ENCODE data around the gene NFATC2.
"Not testable (repeated sequence)": the region's sequence is repeated elsewhere in the genome, so short reads cannot be mapped to it uniquely, and the experiment has no call there.

NFATC2 gene

GRCh38 chr20:51469046-51469445 is 73.5 kb downstream of the NFATC2 start:
- DNase-seq = no peak

- no peak for DNase-seq
Observed at GRCh38 chr20:51468636-51469035, 73.9 kb downstream of the NFATC2 start.

- DNase-seq = no peak
Observed at GRCh38 chr20:51467956-51468626, 74.4 kb downstream of the NFATC2 start.

GRCh38 chr20:51463998-51464397 is 78.5 kb downstream of the NFATC2 start:
- DNase-seq = no peak

GRCh38 chr20:51463560-51463959 is 79.0 kb downstream of the NFATC2 start:
- DNase-seq = no peak

- no peak for DNase-seq
Observed at GRCh38 chr20:51462566-51463276, 79.8 kb downstream of the NFATC2 start.

GRCh38 chr20:51461846-51462245 is 80.7 kb downstream of the NFATC2 start:
- DNase-seq = not testable (repeated sequence)

GRCh38 chr20:51461306-51461705 is 81.2 kb downstream of the NFATC2 start:
- DNase-seq = no peak

GRCh38 chr20:51460569-51461265 is 81.8 kb downstream of the NFATC2 start:
- DNase-seq = peak; percentile 70

GRCh38 chr20:51460163-51460562 is 82.4 kb downstream of the NFATC2 start:
- DNase-seq = no peak

GRCh38 chr20:51458751-51459439 is 83.6 kb downstream of the NFATC2 start:
- DNase-seq = no peak

GRCh38 chr20:51457533-51457932 is 85.0 kb downstream of the NFATC2 start:
- no peak for DNase-seq

GRCh38 chr20:51456511-51457509 is 85.7 kb downstream of the NFATC2 start:
- DNase-seq = no peak

- DNase-seq = no peak
Observed at GRCh38 chr20:51454250-51454865, 88.2 kb downstream of the NFATC2 start.

- DNase-seq = no peak
Observed at GRCh38 chr20:51452734-51453365, 89.7 kb downstream of the NFATC2 start.

- DNase-seq = no peak
Observed at GRCh38 chr20:51452091-51452613, 90.4 kb downstream of the NFATC2 start.

- no peak for DNase-seq
Observed at GRCh38 chr20:51451484-51451883, 91.0 kb downstream of the NFATC2 start.

- DNase-seq = no peak
Observed at GRCh38 chr20:51450984-51451383, 91.5 kb downstream of the NFATC2 start.

- no peak for DNase-seq
Observed at GRCh38 chr20:51450221-51450712, 92.3 kb downstream of the NFATC2 start.

GRCh38 chr20:51449498-51450220 is 92.9 kb downstream of the NFATC2 start:
- no peak for DNase-seq
